GM21529 (cell line): ENCODE results near the gene TTC32.

Experiments used
- ATAC-seq: cut with Tn5 transposase; IDR thresholded peaks from one replicate; pipeline ENCODE4 v1.9.1; 2021; ENCODE audit not compliant: unreplicated experiment

The TTC32 gene

DNA sequence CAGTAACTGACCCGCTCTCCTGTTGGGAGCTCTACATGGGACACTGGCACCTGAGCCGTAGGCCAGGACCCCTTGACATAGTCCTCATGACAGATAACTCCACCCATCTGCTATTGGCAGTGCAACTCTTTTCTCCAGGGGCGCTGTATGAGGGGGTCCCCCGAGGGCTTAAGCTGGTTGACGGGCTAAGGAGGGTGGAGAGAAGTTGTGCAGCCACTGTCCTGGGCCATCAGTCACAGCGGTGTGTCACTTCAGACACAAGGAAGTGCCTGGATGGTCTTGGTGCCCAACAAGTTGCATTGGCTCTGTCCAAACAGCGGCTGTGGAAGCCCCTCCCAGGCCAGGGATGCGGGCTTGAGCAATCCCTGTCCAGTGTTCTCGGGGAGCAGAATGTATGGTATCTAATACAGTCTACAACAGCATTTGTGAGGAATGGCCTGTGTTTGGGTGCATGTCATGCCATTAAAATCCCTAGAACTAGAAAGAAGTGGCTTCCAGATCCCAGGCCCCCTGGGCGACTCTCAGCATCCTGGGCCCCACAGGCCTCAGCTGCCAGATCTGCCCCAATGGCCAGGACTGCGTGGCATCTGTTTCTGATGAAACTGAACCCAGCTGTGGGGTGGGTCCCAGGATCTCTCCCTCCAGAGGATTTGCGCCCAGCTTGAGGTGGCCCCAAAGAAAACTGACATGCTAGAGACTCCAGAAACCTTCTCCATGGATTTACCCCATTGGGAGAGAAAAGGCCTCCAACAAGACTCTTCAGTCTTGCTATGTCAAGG, 23.3 kb downstream of the TTC32 start:
- no peak for ATAC-seq

GRCh38 chr2:19876751-19877150, 25.0 kb downstream of the TTC32 start:
- no peak for ATAC-seq

GRCh38 chr2:19875280-19875679, 26.5 kb downstream of the TTC32 start:
- ATAC-seq: no peak

GRCh38 chr2:19874726-19875125, 27.1 kb downstream of the TTC32 start:
- no peak for ATAC-seq

DNA sequence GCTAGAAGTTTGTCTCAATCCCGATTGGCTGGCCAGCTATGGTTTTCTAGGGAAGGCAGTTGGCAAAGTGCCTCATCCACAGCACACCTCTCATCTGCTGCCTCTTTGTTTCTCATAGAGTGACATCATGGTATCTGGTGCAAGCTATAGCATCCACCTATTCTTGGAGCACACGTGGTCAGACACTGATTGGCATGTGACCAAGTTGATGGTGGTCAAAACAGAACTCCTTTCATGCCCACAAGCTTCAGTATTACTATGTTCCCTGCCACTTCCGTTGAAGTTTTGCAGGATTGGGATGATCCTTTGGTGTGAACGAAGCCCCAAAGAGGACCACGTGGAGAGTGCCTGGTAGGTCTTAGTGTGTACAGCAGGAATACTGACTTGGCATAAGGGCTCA, 28.8 kb downstream of the TTC32 start:
- ATAC-seq: no peak

DNA sequence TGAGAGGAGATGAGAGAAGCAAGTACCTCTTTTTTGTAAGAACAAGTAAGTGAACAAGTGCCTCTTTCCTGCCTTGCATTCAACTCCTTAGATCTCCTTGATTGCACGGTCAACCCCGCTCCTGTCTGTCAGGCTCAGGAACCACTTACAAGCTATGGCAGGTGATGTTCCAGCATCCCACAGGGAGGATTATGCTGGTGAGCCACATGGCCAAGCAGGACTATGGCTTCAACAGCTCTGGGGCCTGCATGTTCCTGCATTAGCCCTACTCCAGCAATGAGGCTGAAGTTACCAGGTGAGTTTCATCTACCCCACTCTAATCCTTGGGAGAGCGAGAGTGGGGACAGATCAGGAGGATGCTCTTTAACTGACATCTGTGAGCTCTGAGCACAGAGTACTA, 29.5 kb downstream of the TTC32 start:
- no peak for ATAC-seq

- ATAC-seq: no peak
Observed at GRCh38 chr2:19871836-19872235, 29.9 kb downstream of the TTC32 start.

DNA sequence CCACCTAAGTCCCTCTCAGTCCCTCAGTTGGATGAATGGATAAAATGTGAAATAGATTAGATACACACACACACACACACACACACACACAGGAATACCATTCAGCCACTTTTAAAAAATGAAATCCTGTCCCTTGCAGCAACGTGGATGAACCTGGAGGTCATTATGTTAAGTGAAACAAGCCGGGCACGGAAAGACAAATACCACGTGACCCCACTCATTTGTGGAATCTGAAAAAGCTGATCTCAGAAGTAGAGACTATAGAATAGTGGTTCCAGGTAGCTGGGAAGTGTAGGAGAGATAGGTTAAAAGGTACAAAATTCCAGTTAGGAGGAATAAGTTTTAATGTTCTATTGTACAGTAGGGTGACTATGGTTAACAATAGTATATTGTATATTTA, 31.0 kb downstream of the TTC32 start:
- ATAC-seq: no peak

- peak; percentile 84 for ATAC-seq
Observed at GRCh38 chr2:19868701-19869580, 32.8 kb downstream of the TTC32 start.

- ATAC-seq: no peak
Observed at GRCh38 chr2:19868224-19868623, 33.6 kb downstream of the TTC32 start.

GRCh38 chr2:19866771-19867170, 35.0 kb downstream of the TTC32 start:
- peak; percentile 33 for ATAC-seq

GRCh38 chr2:19865151-19865550, 36.6 kb downstream of the TTC32 start:
- ATAC-seq: peak; percentile 22

DNA sequence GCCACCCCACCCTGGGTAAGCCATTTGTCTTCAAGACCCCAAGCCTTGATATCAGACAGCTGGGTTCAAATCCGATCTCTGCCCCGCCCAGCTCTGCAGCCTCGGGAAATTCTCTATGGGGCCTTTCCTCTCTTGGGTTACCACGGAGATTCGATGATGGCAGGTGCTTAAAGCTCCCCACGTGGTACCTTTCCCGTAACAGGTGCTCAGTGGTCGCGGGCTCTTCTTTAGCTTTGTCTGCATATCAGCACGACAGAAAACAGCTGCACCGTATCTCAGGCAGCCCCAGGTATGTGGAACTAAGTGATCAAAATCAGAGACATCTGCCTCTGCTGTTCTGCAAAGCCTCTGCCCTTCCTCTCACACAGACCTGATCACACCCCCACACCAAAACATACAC, 37.4 kb downstream of the TTC32 start:
- no peak for ATAC-seq

DNA sequence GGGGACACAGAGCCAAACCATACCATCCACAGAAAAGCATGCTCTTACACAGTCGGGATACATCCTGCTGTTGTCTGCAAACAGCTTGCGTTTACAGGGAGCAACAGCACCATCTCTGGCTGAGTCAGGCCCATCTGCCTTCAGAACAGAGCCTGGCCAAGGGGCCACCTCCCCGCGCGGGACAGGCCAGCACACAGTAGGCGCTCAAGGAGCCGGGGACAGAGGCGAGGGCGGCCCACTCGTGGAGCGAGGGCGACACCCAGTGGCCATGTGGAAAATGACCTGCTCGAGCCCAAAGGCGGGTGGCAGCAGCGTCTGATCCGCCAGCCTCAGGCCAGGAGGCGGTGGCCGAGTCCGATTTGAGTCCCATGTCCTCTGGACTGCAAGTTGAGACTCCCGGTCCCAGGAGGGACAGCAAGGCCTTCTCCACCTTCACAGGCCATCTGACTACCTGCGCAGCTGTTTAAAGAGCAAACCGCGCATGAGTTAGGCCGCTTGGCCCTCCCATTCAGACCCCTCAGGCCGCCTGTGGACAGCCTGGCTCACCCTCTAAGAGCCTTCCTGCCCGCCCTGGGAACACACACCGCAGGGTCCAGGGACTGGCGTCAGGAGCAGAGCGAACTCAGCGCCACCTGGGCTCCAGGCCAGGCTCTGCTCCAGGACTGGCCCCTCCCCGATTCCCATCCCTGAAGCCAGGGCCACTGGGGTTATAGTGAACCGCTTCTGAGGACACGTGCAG, 38.3 kb downstream of the TTC32 start:
- peak; percentile 74 for ATAC-seq

DNA sequence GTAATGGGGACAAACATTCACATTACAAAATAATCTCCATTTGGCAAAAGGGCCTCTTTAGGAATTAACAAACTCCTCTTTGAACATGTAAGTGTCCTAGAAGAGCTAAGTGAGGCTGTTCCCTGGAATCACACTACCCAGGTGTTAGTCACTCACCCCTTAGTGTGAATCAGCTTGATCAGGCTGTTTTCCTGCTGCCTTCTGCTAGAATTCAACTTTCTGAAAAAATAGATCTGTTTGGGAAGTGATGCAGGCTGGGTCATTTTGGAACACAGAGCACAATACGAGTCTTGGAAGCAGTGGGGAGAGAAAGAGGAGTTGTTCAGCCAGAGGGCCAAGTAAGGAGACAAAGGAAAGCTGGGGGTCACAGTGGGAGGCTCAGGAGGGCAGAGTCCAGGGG, 40.0 kb downstream of the TTC32 start:
- no peak for ATAC-seq

DNA sequence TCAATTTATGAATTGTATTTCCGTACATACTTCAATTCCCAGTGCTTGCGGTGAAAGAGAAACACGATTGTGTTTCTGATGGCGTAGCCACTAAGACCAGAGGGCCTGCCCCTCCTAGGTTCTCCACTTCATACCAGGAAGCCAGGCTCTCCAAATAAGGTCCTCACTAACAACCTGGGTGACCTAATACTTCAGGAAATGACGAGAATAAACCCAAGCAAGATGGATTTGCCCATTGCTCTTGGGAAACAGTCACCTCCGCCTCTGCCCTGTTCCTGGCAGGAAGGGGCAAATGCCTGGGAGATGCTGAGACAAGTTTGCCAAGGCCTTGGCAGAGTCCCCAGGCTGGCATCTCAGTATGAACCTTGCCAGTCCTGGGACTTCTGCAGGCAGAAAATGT, 41.8 kb downstream of the TTC32 start:
- ATAC-seq: no peak

GRCh38 chr2:19859565-19859964, 42.2 kb downstream of the TTC32 start:
- no peak for ATAC-seq

- no peak for ATAC-seq
Observed at GRCh38 chr2:19857806-19858205, 44.0 kb downstream of the TTC32 start.

GRCh38 chr2:19857100-19857499, 44.7 kb downstream of the TTC32 start:
- ATAC-seq: no peak

GRCh38 chr2:19855542-19856431, 46.0 kb downstream of the TTC32 start:
- no peak for ATAC-seq
